Nephron progenitor cell (in vitro differentiated cells): Measurements from ENCODE around the gene FAM174B.

Experiments
- DNase-seq: peaks from one replicate; pipeline ENCODE4 v3.0.0; 2021
- H3K27ac Mint-ChIP-seq: 2 replicates; pipeline ENCODE4 v1.8.0; 2021; ENCODE audit warnings: mild to moderate bottlenecking, moderate library complexity, mixed read lengths
- H3K27me3 Mint-ChIP-seq: 2 replicates; pipeline ENCODE4 v1.8.0; 2021; ENCODE audit warnings: mild to moderate bottlenecking, low read depth, mixed read lengths; ENCODE audit not compliant: poor library complexity
- H3K36me3 Mint-ChIP-seq: 2 replicates; pipeline ENCODE4 v1.8.0; 2021; ENCODE audit warnings: low read depth, mixed read lengths
- H3K4me1 Mint-ChIP-seq: 2 replicates; pipeline ENCODE4 v1.8.0; 2021; ENCODE audit warnings: mixed read lengths
- H3K4me3 Mint-ChIP-seq: 2 replicates; pipeline ENCODE4 v1.8.0; 2021; ENCODE audit warnings: mild to moderate bottlenecking, moderate library complexity, mixed read lengths
- H3K9me3 Mint-ChIP-seq: 2 replicates; pipeline ENCODE4 v1.8.0; 2021; ENCODE audit warnings: mild to moderate bottlenecking, moderate library complexity, mixed read lengths
- CTCF ChIP-seq: fragments of 200-600 bp; sonication (generic); IDR thresholded peaks from 2 replicates; pipeline ENCODE4 v1.5.0; 2021; ENCODE audit warnings: antibody characterized with exemption

The FAM174B gene

GRCh38 chr15:92620991-92621390, 34.6 kb downstream of the FAM174B start:
- peaks cover 11% of the 10 kb centered on the region for H3K36me3 Mint-ChIP-seq
- H3K4me1 Mint-ChIP-seq: peaks cover 53% of the 10 kb centered on the region
- no peak overlapping the region for H3K4me3 Mint-ChIP-seq
- H3K27me3 Mint-ChIP-seq: peaks cover 9% of the 10 kb centered on the region
- DNase-seq: no peak
- H3K27ac Mint-ChIP-seq: no peak overlapping the region
- no peak for TF ChIP-seq CTCF
- H3K9me3 Mint-ChIP-seq: peaks cover 4% of the 10 kb centered on the region

GRCh38 chr15:92619145-92620101, 36.2 kb downstream of the FAM174B start:
- no peak overlapping the region for H3K4me3 Mint-ChIP-seq
- no peak for DNase-seq
- peaks cover 6% of the 10 kb centered on the region for H3K36me3 Mint-ChIP-seq
- peaks cover 43% of the 10 kb centered on the region for H3K4me1 Mint-ChIP-seq
- TF ChIP-seq CTCF: no peak
- H3K27ac Mint-ChIP-seq: peak overlapping the region; percentile 25
- no peaks in the 10 kb centered on the region for H3K9me3 Mint-ChIP-seq
- peaks cover 9% of the 10 kb centered on the region for H3K27me3 Mint-ChIP-seq

GRCh38 chr15:92617549-92618520, 37.7 kb downstream of the FAM174B start:
- peaks cover 6% of the 10 kb centered on the region for H3K36me3 Mint-ChIP-seq
- H3K27ac Mint-ChIP-seq: peak overlapping the region; percentile 94
- H3K27me3 Mint-ChIP-seq: peaks cover 9% of the 10 kb centered on the region
- peaks cover 29% of the 10 kb centered on the region for H3K4me1 Mint-ChIP-seq
- no peak for DNase-seq
- no peaks in the 10 kb centered on the region for H3K9me3 Mint-ChIP-seq
- H3K4me3 Mint-ChIP-seq: no peak overlapping the region
- TF ChIP-seq CTCF: no peak

- DNase-seq: no peak
- no peak for TF ChIP-seq CTCF
- Mint-ChIP-seq H3K27ac (peak overlapping the region; percentile 94), H3K9me3 (no peaks in the 10 kb centered on the region), H3K4me3 (no peak overlapping the region), H3K36me3 (peaks cover 6% of the 10 kb centered on the region), H3K27me3 (peaks cover 9% of the 10 kb centered on the region), H3K4me1 (peaks cover 25% of the 10 kb centered on the region)
Measured at GRCh38 chr15:92616621-92617548, 38.7 kb downstream of the FAM174B start.
